Measurements from ENCODE around the gene BRWD1. TPM values are rescaled to one million over a fixed set of nuclear protein-coding genes. Genes with fewer than 3 reads are reported as not detected.
"Not testable (repeated sequence)": the region's sequence is repeated elsewhere in the genome, so short reads cannot be mapped to it uniquely, and the experiment has no call there.

Gene BRWD1
- total RNA-seq, 2 experiments from 2014 or later: 28.7 to 29.4 TPM

DNA sequence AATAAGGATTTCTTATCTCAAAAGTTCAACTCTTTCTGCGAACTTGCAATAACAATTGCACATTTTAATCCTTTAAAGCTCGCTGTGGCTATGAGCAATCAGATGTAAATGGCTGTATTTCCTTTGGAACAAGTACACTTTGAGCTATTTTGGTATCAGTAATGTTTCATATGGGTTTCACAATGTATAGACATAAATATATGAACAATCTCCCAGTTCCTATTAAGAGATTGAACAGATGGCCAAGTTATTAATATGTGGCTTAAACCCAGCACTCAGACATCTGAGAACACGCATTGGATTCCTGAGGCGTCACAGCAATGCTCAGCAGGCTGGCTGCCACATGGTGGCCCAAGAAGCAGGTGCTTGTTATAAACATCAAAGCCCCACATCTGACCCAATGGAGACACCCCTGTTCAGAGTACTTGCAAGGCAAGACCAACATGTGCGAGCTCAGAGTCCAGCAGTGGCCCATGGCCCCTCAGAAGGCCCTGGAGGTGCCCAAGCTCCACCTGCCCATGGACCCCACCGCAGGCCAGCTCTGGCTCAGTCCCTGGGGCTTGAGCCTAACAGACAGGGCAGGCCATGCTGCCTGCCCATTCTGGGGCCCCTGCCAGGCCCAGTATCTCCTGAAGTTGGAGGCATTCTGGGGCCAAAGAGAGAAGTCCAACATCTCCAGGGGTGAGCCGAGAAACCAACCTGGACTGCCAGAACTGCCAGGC lies 153.9 kb downstream of the BRWD1 start:
- no peak overlapping the region for H3K4me3 Mint-ChIP-seq
- CTCF ChIA-PET: no interaction called here
- peaks cover 1% of the 10 kb centered on the region for H3K36me3 Mint-ChIP-seq
- H3K27me3 Mint-ChIP-seq: no peaks in the 10 kb centered on the region
- DNase-seq: no peak
- H3K27ac Mint-ChIP-seq: no peak overlapping the region
- no peaks in the 10 kb centered on the region for H3K4me1 Mint-ChIP-seq (ENCODE audit: low read depth)
- intact Hi-C loops (cut with micrococcal nuclease): no loop called here
- POLR2A ChIA-PET: no interaction called here
- peaks cover 12% of the 10 kb centered on the region for H3K9me3 Mint-ChIP-seq

DNA sequence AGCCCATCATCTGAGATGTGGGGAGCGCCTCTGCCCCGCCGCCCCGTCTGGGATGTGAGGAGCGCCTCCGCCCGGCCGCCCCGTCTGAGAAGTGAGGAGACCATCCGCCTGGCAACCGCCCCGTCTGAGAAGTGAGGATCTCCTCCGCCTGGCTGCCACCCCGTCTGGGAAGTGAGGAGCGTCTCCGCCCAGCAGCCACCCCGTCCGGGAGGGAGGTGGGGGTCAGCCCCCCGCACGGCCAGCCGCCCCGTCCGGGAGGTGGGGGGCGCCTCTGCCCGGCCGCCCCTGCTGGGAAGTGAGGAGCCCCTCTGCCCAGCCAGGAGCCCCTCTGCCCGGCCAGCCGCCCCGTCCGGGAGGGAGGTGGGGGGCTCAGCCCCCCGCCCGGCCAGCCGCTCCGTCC lies 156.2 kb downstream of the BRWD1 start:
- H3K4me3 Mint-ChIP-seq; intact Hi-C loops (cut with micrococcal nuclease); CTCF ChIA-PET; H3K27me3 Mint-ChIP-seq; H3K27ac Mint-ChIP-seq; DNase-seq; H3K36me3 Mint-ChIP-seq; H3K9me3 Mint-ChIP-seq; H3K4me1 Mint-ChIP-seq (ENCODE audit: low read depth); POLR2A ChIA-PET: not testable (repeated sequence)

DNA sequence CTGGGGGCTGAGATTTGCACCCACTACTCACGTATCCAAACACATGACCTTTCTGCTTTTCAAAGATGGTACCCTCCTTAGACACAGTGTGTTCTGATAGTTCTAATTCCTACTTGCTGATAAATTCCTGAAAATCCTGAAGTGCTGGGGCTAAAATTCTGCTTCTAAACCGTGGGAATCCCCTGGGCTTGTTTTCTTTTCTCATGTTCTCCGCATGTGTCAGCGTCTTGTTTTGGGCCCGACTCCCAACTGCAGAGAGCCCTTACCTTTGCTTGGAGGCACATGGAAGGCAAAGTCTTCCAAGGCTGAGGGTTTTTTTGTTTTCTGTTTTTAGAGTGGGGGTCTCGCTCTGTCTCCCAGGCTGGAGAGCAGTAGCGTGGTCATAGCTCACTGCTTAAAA lies 157.4 kb downstream of the BRWD1 start:
- Mint-ChIP-seq H3K27me3 (no peaks in the 10 kb centered on the region), H3K36me3 (no peaks in the 10 kb centered on the region), H3K4me3 (no peak overlapping the region), H3K27ac (no peak overlapping the region), H3K9me3 (no peaks in the 10 kb centered on the region), H3K4me1 (ENCODE audit: low read depth) (no peaks in the 10 kb centered on the region)
- POLR2A ChIA-PET: no interaction called here
- CTCF ChIA-PET: no interaction called here
- DNase-seq: no peak
- intact Hi-C loops (cut with micrococcal nuclease): no loop called here

- Mint-ChIP-seq H3K27ac (no peak overlapping the region), H3K4me3 (no peak overlapping the region), H3K36me3 (no peaks in the 10 kb centered on the region), H3K4me1 (ENCODE audit: low read depth) (no peaks in the 10 kb centered on the region), H3K27me3 (no peaks in the 10 kb centered on the region), H3K9me3 (no peaks in the 10 kb centered on the region)
- CTCF ChIA-PET: no interaction called here
- POLR2A ChIA-PET: no interaction called here
- DNase-seq: no peak
- intact Hi-C loops (cut with micrococcal nuclease): no loop called here
Observed at GRCh38 chr21:39155578-39155977, 157.9 kb downstream of the BRWD1 start.

GRCh38 chr21:39153842-39154241 lies 159.6 kb downstream of the BRWD1 start:
- Mint-ChIP-seq H3K4me1 (ENCODE audit: low read depth) (no peaks in the 10 kb centered on the region), H3K9me3 (no peaks in the 10 kb centered on the region), H3K27me3 (no peaks in the 10 kb centered on the region), H3K36me3 (no peaks in the 10 kb centered on the region), H3K4me3 (no peak overlapping the region), H3K27ac (no peak overlapping the region)
- CTCF ChIA-PET: no interaction called here
- no peak for DNase-seq
- POLR2A ChIA-PET: no interaction called here
- intact Hi-C loops (cut with micrococcal nuclease): no loop called here

- no peaks in the 10 kb centered on the region for H3K36me3 Mint-ChIP-seq
- H3K27ac Mint-ChIP-seq: no peak overlapping the region
- no peaks in the 10 kb centered on the region for H3K4me1 Mint-ChIP-seq (ENCODE audit: low read depth)
- intact Hi-C loops (cut with micrococcal nuclease): no loop called here
- H3K27me3 Mint-ChIP-seq: no peaks in the 10 kb centered on the region
- POLR2A ChIA-PET: no interaction called here
- H3K9me3 Mint-ChIP-seq: no peaks in the 10 kb centered on the region
- no peak overlapping the region for H3K4me3 Mint-ChIP-seq
- CTCF ChIA-PET: no interaction called here
- no peak for DNase-seq
Observed at GRCh38 chr21:39153373-39153772, 160.1 kb downstream of the BRWD1 start.

DNA sequence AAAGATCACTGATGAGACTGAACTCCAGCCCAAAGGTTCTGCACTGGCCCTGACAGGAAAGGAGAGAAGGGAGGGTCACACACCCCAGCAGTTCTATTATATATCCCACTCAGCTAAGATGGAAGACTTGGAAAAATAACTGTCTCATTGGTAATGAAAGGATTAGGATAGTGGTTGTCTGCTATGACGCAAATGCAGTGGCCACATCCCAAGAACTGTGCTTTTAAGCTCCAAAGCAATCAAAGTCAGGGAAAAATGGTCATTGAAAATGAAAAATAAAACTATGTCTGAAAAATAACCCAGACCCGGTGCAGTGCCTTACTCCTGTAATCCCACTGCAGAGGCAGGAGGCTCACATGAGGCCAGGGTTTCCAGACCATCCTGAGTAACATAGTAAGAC lies 161.2 kb downstream of the BRWD1 start:
- H3K9me3 Mint-ChIP-seq: no peaks in the 10 kb centered on the region
- H3K36me3 Mint-ChIP-seq: no peaks in the 10 kb centered on the region
- no peak overlapping the region for H3K4me3 Mint-ChIP-seq
- DNase-seq: no peak
- no peak overlapping the region for H3K27ac Mint-ChIP-seq
- H3K4me1 Mint-ChIP-seq (ENCODE audit: low read depth): no peaks in the 10 kb centered on the region
- intact Hi-C loops (cut with micrococcal nuclease): no loop called here
- ChIA-PET CTCF (interaction anchor here (0.6 kb wide), 1 partner anchor 577 kb away, joined by 3 read pairs; no protein-coding TSS in a partner anchor), POLR2A (no interaction called here)
- H3K27me3 Mint-ChIP-seq: no peaks in the 10 kb centered on the region

- Mint-ChIP-seq H3K36me3 (no peaks in the 10 kb centered on the region), H3K9me3 (no peaks in the 10 kb centered on the region), H3K4me3 (no peak overlapping the region), H3K27ac (no peak overlapping the region), H3K27me3 (no peaks in the 10 kb centered on the region), H3K4me1 (ENCODE audit: low read depth) (no peaks in the 10 kb centered on the region)
- ChIA-PET CTCF (no interaction called here), POLR2A (no interaction called here)
- intact Hi-C loops (cut with micrococcal nuclease): no loop called here
- DNase-seq: no peak
Observed at GRCh38 chr21:39150877-39151276, 162.6 kb downstream of the BRWD1 start.

GRCh38 chr21:39150316-39150715 lies 163.1 kb downstream of the BRWD1 start:
- CTCF ChIA-PET: no interaction called here

GRCh38 chr21:39149882-39150281 lies 163.6 kb downstream of the BRWD1 start:
- Mint-ChIP-seq H3K4me1 (ENCODE audit: low read depth) (no peaks in the 10 kb centered on the region), H3K27ac (no peak overlapping the region), H3K9me3 (no peaks in the 10 kb centered on the region), H3K4me3 (no peak overlapping the region), H3K27me3 (no peaks in the 10 kb centered on the region), H3K36me3 (no peaks in the 10 kb centered on the region)
- intact Hi-C loops (cut with micrococcal nuclease): no loop called here
- CTCF ChIA-PET: no interaction called here
- POLR2A ChIA-PET: no interaction called here
- no peak for DNase-seq

More at GRCh38 chr21:39150316-39150715, 163.1 kb downstream of the BRWD1 start:
- POLR2A ChIA-PET: no interaction called here
- no peaks in the 10 kb centered on the region for H3K27me3 Mint-ChIP-seq
- no peak overlapping the region for H3K4me3 Mint-ChIP-seq
- no peak for DNase-seq
- no peaks in the 10 kb centered on the region for H3K9me3 Mint-ChIP-seq
- H3K27ac Mint-ChIP-seq: no peak overlapping the region
- intact Hi-C loops (cut with micrococcal nuclease): no loop called here
- no peaks in the 10 kb centered on the region for H3K4me1 Mint-ChIP-seq (ENCODE audit: low read depth)
- no peaks in the 10 kb centered on the region for H3K36me3 Mint-ChIP-seq

GRCh38 chr21:39148975-39149374 lies 164.5 kb downstream of the BRWD1 start:
- no peaks in the 10 kb centered on the region for H3K27me3 Mint-ChIP-seq
- no peak overlapping the region for H3K4me3 Mint-ChIP-seq
- no peak for DNase-seq
- no peak overlapping the region for H3K27ac Mint-ChIP-seq
- H3K36me3 Mint-ChIP-seq: no peaks in the 10 kb centered on the region
- H3K9me3 Mint-ChIP-seq: no peaks in the 10 kb centered on the region
- H3K4me1 Mint-ChIP-seq (ENCODE audit: low read depth): no peaks in the 10 kb centered on the region
- intact Hi-C loops (cut with micrococcal nuclease): no loop called here
- POLR2A ChIA-PET: no interaction called here
- CTCF ChIA-PET: no interaction called here

GRCh38 chr21:39144191-39144590 lies 169.2 kb downstream of the BRWD1 start:
- CTCF ChIA-PET: no interaction called here
- no peak overlapping the region for H3K27ac Mint-ChIP-seq

GRCh38 chr21:39142972-39143371 lies 170.5 kb downstream of the BRWD1 start:
- POLR2A ChIA-PET: no interaction called here
- intact Hi-C loops (cut with micrococcal nuclease): no loop called here
- no peak for DNase-seq
- CTCF ChIA-PET: no interaction called here
- no peaks in the 10 kb centered on the region for H3K4me1 Mint-ChIP-seq (ENCODE audit: low read depth)
- H3K9me3 Mint-ChIP-seq: no peaks in the 10 kb centered on the region
- no peak overlapping the region for H3K4me3 Mint-ChIP-seq
- H3K36me3 Mint-ChIP-seq: no peaks in the 10 kb centered on the region
- no peak overlapping the region for H3K27ac Mint-ChIP-seq
- peaks cover 1% of the 10 kb centered on the region for H3K27me3 Mint-ChIP-seq

More at GRCh38 chr21:39144191-39144590, 169.2 kb downstream of the BRWD1 start:
- POLR2A ChIA-PET: no interaction called here
- Mint-ChIP-seq H3K4me1 (ENCODE audit: low read depth) (no peaks in the 10 kb centered on the region), H3K36me3 (no peaks in the 10 kb centered on the region), H3K4me3 (no peak overlapping the region), H3K27me3 (peaks cover 1% of the 10 kb centered on the region), H3K9me3 (no peaks in the 10 kb centered on the region)
- no peak for DNase-seq
- intact Hi-C loops (cut with micrococcal nuclease): no loop called here

Measured in activated CD4-positive, alpha-beta memory T cell treated with anti-CD3 and anti-CD28 coated beads for 36 hours (primary cell).